B cell (primary cell): Measurements from ENCODE around the gene GNA15.

Experiments used
- EZH2 ChIP-seq: IDR thresholded peaks from 2 replicates; pipeline ENCODE4 v1.6.1; 2012; ENCODE audit warnings: borderline replicate concordance, low read depth, mild to moderate bottlenecking, moderate library complexity, low read length; ENCODE audit not compliant: insufficient read depth, poor library complexity, severe bottlenecking
- TF ChIP-seq, protein P1 (sequence below): fragments of 200-600 bp; IDR thresholded peaks from one replicate; pipeline ENCODE4 v1.8.0; 2022; ENCODE audit warnings: antibody characterized with exemption, mild to moderate bottlenecking

- TF ChIP-seq, protein P1, sequence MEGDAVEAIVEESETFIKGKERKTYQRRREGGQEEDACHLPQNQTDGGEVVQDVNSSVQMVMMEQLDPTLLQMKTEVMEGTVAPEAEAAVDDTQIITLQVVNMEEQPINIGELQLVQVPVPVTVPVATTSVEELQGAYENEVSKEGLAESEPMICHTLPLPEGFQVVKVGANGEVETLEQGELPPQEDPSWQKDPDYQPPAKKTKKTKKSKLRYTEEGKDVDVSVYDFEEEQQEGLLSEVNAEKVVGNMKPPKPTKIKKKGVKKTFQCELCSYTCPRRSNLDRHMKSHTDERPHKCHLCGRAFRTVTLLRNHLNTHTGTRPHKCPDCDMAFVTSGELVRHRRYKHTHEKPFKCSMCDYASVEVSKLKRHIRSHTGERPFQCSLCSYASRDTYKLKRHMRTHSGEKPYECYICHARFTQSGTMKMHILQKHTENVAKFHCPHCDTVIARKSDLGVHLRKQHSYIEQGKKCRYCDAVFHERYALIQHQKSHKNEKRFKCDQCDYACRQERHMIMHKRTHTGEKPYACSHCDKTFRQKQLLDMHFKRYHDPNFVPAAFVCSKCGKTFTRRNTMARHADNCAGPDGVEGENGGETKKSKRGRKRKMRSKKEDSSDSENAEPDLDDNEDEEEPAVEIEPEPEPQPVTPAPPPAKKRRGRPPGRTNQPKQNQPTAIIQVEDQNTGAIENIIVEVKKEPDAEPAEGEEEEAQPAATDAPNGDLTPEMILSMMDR = no peak
- no peak for TF ChIP-seq EZH2
Measured at GRCh38 chr19:3201911-3202310, 66.1 kb downstream of the GNA15 start.
